ENCODE results near the gene SEC14L6.

The SEC14L6 gene

DNA sequence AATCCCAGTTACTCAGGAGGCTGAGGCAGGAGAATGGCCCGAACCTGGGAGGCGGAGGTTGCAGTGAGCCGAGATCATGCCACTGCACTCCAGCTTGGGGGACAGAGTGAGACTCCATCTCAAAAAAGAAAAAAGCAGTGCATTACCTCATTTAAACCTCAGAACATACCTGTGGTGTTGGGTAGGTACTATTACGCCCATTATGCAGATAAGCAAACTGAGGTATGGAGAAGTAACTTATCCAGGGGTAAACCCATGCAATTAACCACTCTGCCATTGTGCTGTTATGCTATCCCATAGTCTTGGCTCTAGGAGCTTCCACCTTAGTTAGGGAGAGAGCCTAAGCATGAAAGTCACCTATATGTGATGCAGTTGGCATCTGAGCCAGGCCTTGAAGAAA is 72.4 kb downstream of the SEC14L6 start:
- Histone ChIP-seq H3K36me3 (ENCODE audit: insufficient read depth, low read length) (no peaks in the 10 kb centered on the region), H3K79me2 (ENCODE audit: insufficient read depth, low read length) (no peaks in the 10 kb centered on the region), H3K27me3 (ENCODE audit: insufficient read depth, low read length, poor library complexity) (peaks cover 8% of the 10 kb centered on the region), H3K27ac (ENCODE audit: low read length) (no peak overlapping the region), H3K4me2 (ENCODE audit: insufficient read depth, low read length) (no peak overlapping the region), H4K20me1 (ENCODE audit: insufficient read depth, low read length) (no peaks in the 10 kb centered on the region), H3K4me1 (ENCODE audit: insufficient read depth, low read length) (no peaks in the 10 kb centered on the region), H3K4me3 (ENCODE audit: low read depth in 1 of 2, low read length in 2 of 2) (no peak overlapping the region), H3K9me3 (ENCODE audit: insufficient read depth, low read length, severe bottlenecking) (no peaks in the 10 kb centered on the region), H2AFZ (ENCODE audit: low read depth, low read length) (no peak overlapping the region), H3K9ac (ENCODE audit: low read depth, low read length) (no peak overlapping the region)
- TF ChIP-seq CTCF (IDR thresholded peaks at IDR 0.05; ENCODE audit: borderline replicate concordance, extremely low read depth, low read length, poor library complexity, severe bottlenecking) (no peak), EZH2 (IDR thresholded peaks at IDR 0.05; ENCODE audit: borderline replicate concordance, low read depth, low read length, severe bottlenecking) (no peak)
- DNase-seq: no peak
- ATAC-seq (ENCODE audit: insufficient read depth, low read depth): no peak

- Histone ChIP-seq H2AFZ (ENCODE audit: low read depth, low read length) (no peak overlapping the region), H3K4me1 (ENCODE audit: insufficient read depth, low read length) (no peaks in the 10 kb centered on the region), H3K27me3 (ENCODE audit: insufficient read depth, low read length, poor library complexity) (peaks cover 6% of the 10 kb centered on the region), H3K27ac (ENCODE audit: low read length) (no peak overlapping the region), H3K36me3 (ENCODE audit: insufficient read depth, low read length) (no peaks in the 10 kb centered on the region), H3K4me2 (ENCODE audit: insufficient read depth, low read length) (no peak overlapping the region), H4K20me1 (ENCODE audit: insufficient read depth, low read length) (no peaks in the 10 kb centered on the region), H3K79me2 (ENCODE audit: insufficient read depth, low read length) (no peaks in the 10 kb centered on the region), H3K4me3 (ENCODE audit: low read depth in 1 of 2, low read length in 2 of 2) (no peak overlapping the region), H3K9ac (ENCODE audit: low read depth, low read length) (no peak overlapping the region), H3K9me3 (ENCODE audit: insufficient read depth, low read length, severe bottlenecking) (no peaks in the 10 kb centered on the region)
- ATAC-seq (ENCODE audit: insufficient read depth, low read depth) (no peak), DNase-seq (no peak)
- TF ChIP-seq EZH2 (IDR thresholded peaks at IDR 0.05; ENCODE audit: borderline replicate concordance, low read depth, low read length, severe bottlenecking) (no peak), CTCF (IDR thresholded peaks at IDR 0.05; ENCODE audit: borderline replicate concordance, extremely low read depth, low read length, poor library complexity, severe bottlenecking) (no peak)
These were observed 73.4 kb downstream of the SEC14L6 start for GRCh38 chr22:30472994-30473720.

All from DND-41 (cell line).